Measurements from ENCODE around the gene AKAP13. TPM values are rescaled to one million over a fixed set of nuclear protein-coding genes. Genes with fewer than 3 reads are reported as not detected.

Gene AKAP13
- total and polyA plus RNA-seq, 2 donors (not counting 1 experiment from before 2014, with no cell fraction given), result 73.8 to 358 TPM

DNA sequence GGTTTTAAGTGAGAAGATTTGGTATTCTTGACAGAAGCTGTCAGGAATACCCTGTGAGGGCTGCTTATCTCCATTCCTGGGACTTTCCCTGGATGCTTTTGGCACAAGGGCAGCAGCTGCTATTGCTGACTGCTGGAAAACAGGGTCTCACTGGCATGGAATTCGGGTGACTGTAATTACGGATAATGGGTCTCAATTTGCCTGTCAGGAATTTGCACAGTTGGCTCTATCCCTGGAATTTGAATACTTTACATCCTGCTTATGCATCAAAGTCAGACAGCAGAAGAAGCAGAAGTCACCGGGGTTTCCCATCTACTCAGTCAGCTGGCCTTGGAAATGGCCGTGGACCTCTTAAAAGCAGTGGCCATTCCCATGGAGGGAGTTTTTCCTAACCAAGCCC is 25.9 kb upstream of the AKAP13 start:
- Histone ChIP-seq H3K79me2 (ENCODE audit: control insufficient read depth, insufficient read depth, low read length) (no peaks in the 10 kb centered on the region), H4K20me1 (ENCODE audit: control insufficient read depth, insufficient read depth, low read length, poor library complexity, severe bottlenecking) (no peaks in the 10 kb centered on the region), H3K27me3 (replicated peaks in 1 of 4; ENCODE audit: control extremely low read depth in 1 of 4, control insufficient read depth in 3 of 4, insufficient read depth in 4 of 4, low read length in 3 of 4) (no peaks in the 10 kb centered on the region), H3K4me1 (ENCODE audit: control insufficient read depth in 2 of 2, insufficient read depth in 2 of 2, low read length in 2 of 2) (no peaks in the 10 kb centered on the region), H3K4me2 (replicated peaks; ENCODE audit: low read depth, low read length, poor library complexity, severe bottlenecking) (no peak overlapping the region), H2AFZ (ENCODE audit: insufficient read depth, low read depth, low read length, poor library complexity, severe bottlenecking) (no peak overlapping the region), H3K27ac (ENCODE audit: low read length in 2 of 2) (no peak overlapping the region), H3K9ac (ENCODE audit: low read length) (no peak overlapping the region), H3K4me3 (ENCODE audit: control extremely low read depth in 1 of 5, extremely low read depth in 1 of 5, insufficient read depth in 1 of 5, low read depth in 2 of 5, low read length in 4 of 5) (no peak overlapping the region), H3K36me3 (replicated peaks in 1 of 2; ENCODE audit: control extremely low read depth in 1 of 2, control insufficient read depth in 1 of 2, extremely low read depth in 1 of 2, insufficient read depth in 2 of 2, low read length in 1 of 2) (no peaks in the 10 kb centered on the region), H3K9me3 (ENCODE audit: control extremely low read depth in 1 of 3, control insufficient read depth in 2 of 3, insufficient read depth in 1 of 3, low read length in 2 of 3) (no peaks in the 10 kb centered on the region)
- ATAC-seq (ENCODE audit: low read depth), result no peak
- CTCF ChIA-PET, result interaction anchor here (1.2 kb wide), 1 partner anchor 9 kb away, joined by 3 read pairs; no protein-coding TSS in a partner anchor
- peaks cover 11% of the 10 kb centered on the region for H3K4me1 Mint-ChIP-seq
- DNase-seq, result no peak
- 83% methylated on average over 4 of the region's 4 CpGs for WGBS (ENCODE audit: insufficient coverage)
- TF ChIP-seq, protein P1, sequence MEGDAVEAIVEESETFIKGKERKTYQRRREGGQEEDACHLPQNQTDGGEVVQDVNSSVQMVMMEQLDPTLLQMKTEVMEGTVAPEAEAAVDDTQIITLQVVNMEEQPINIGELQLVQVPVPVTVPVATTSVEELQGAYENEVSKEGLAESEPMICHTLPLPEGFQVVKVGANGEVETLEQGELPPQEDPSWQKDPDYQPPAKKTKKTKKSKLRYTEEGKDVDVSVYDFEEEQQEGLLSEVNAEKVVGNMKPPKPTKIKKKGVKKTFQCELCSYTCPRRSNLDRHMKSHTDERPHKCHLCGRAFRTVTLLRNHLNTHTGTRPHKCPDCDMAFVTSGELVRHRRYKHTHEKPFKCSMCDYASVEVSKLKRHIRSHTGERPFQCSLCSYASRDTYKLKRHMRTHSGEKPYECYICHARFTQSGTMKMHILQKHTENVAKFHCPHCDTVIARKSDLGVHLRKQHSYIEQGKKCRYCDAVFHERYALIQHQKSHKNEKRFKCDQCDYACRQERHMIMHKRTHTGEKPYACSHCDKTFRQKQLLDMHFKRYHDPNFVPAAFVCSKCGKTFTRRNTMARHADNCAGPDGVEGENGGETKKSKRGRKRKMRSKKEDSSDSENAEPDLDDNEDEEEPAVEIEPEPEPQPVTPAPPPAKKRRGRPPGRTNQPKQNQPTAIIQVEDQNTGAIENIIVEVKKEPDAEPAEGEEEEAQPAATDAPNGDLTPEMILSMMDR (IDR thresholded peaks at IDR 0.05), result no peak
- no peak for TF ChIP-seq EZH2 (IDR thresholded peaks at IDR 0.05; ENCODE audit: borderline replicate concordance, insufficient read depth, low read depth, low read length, poor library complexity, severe bottlenecking)
- POLR2A ChIA-PET, result no interaction called here
- H3K27ac Mint-ChIP-seq, result no peak overlapping the region
- H3K4me3 Mint-ChIP-seq, result no peak overlapping the region
- no peaks in the 10 kb centered on the region for H3K27me3 Mint-ChIP-seq
- H3K9me3 Mint-ChIP-seq (ENCODE audit: insufficient read depth), result no peaks in the 10 kb centered on the region
- intact Hi-C loops (cut with micrococcal nuclease), result no loop called here

DNA sequence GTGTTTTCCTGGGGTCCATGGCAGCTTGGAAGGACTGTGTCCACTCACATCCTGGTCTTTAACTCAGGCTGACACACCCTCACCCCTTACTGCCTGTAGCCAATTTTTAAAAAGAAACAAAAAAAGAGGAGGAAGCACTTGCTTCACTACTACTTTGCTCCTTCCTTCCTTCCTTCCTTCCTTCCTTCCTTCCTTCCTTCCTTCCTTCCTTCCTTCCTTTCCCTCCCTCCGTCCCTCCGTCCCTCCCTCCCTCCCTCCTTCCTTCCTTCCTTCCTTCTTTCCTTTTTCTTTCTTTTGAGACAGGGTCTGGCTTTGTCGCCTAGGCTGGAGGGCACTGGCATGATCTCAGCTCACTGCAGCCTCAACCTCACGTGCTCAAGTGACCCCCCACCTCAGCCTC is 25.5 kb upstream of the AKAP13 start:
- intact Hi-C loops (cut with micrococcal nuclease), result no loop called here
- no peak for DNase-seq
- H3K9me3 Mint-ChIP-seq (ENCODE audit: insufficient read depth), result no peaks in the 10 kb centered on the region
- no peak overlapping the region for H3K27ac ChIP-seq (ENCODE audit: low read length in 2 of 2)
- no peak overlapping the region for H3K9ac ChIP-seq (ENCODE audit: low read length)
- no peaks in the 10 kb centered on the region for H3K27me3 Mint-ChIP-seq
- no peaks in the 10 kb centered on the region for H3K9me3 ChIP-seq (ENCODE audit: control extremely low read depth in 1 of 3, control insufficient read depth in 2 of 3, insufficient read depth in 1 of 3, low read length in 2 of 3)
- no peaks in the 10 kb centered on the region for H3K27me3 ChIP-seq (replicated peaks in 1 of 4; ENCODE audit: control extremely low read depth in 1 of 4, control insufficient read depth in 3 of 4, insufficient read depth in 4 of 4, low read length in 3 of 4)
- POLR2A ChIA-PET, result no interaction called here
- H3K79me2 ChIP-seq (ENCODE audit: control insufficient read depth, insufficient read depth, low read length), result no peaks in the 10 kb centered on the region
- no peaks in the 10 kb centered on the region for H3K36me3 ChIP-seq (replicated peaks in 1 of 2; ENCODE audit: control extremely low read depth in 1 of 2, control insufficient read depth in 1 of 2, extremely low read depth in 1 of 2, insufficient read depth in 2 of 2, low read length in 1 of 2)
- CTCF ChIA-PET, result interaction anchor here (1.2 kb wide), 1 partner anchor 9 kb away, joined by 3 read pairs; no protein-coding TSS in a partner anchor
- ATAC-seq (ENCODE audit: low read depth), result no peak
- H3K27ac Mint-ChIP-seq, result no peak overlapping the region
- peaks cover 13% of the 10 kb centered on the region for H3K4me1 Mint-ChIP-seq
- no peaks in the 10 kb centered on the region for H4K20me1 ChIP-seq (ENCODE audit: control insufficient read depth, insufficient read depth, low read length, poor library complexity, severe bottlenecking)
- WGBS (ENCODE audit: insufficient coverage), result 100% methylated on average over 1 of the region's 4 CpGs
- no peaks in the 10 kb centered on the region for H3K4me1 ChIP-seq (ENCODE audit: control insufficient read depth in 2 of 2, insufficient read depth in 2 of 2, low read length in 2 of 2)
- no peak for TF ChIP-seq EZH2 (IDR thresholded peaks at IDR 0.05; ENCODE audit: borderline replicate concordance, insufficient read depth, low read depth, low read length, poor library complexity, severe bottlenecking)
- TF ChIP-seq, protein P1 (IDR thresholded peaks at IDR 0.05), result no peak
- H3K4me2 ChIP-seq (replicated peaks; ENCODE audit: low read depth, low read length, poor library complexity, severe bottlenecking), result no peak overlapping the region
- no peak overlapping the region for H2AFZ ChIP-seq (ENCODE audit: insufficient read depth, low read depth, low read length, poor library complexity, severe bottlenecking)
- H3K4me3 Mint-ChIP-seq, result no peak overlapping the region
- no peak overlapping the region for H3K4me3 ChIP-seq (ENCODE audit: control extremely low read depth in 1 of 5, extremely low read depth in 1 of 5, insufficient read depth in 1 of 5, low read depth in 2 of 5, low read length in 4 of 5)

All from B cell (primary cell).